GM10266 (cell line): Measurements from ENCODE around the gene CCKAR.

Source experiments
- DNase-seq: peaks from one replicate; pipeline ENCODE4 v3.0.0; 2012; ENCODE audit errors: extremely low spot score
- CTCF ChIP-seq: IDR thresholded peaks from 2 replicates; pipeline ENCODE4 v1.5.1; 2012; ENCODE audit warnings: mild to moderate bottlenecking, low read depth; ENCODE audit not compliant: control insufficient read depth, insufficient read depth; ENCODE audit errors: missing control alignments

The CCKAR gene

GRCh38 chr4:26525136-26525770, 35.0 kb upstream of the CCKAR start:
- TF ChIP-seq CTCF = no peak
- no peak for DNase-seq

- DNase-seq = no peak
- TF ChIP-seq CTCF = no peak
Observed at GRCh38 chr4:26524011-26524410, 33.7 kb upstream of the CCKAR start.

- TF ChIP-seq CTCF = no peak
- DNase-seq = no peak
Observed at GRCh38 chr4:26522478-26522877, 32.2 kb upstream of the CCKAR start.

GRCh38 chr4:26520728-26521450, 30.6 kb upstream of the CCKAR start:
- TF ChIP-seq CTCF = no peak
- no peak for DNase-seq

- no peak for TF ChIP-seq CTCF
- DNase-seq = no peak
Observed at GRCh38 chr4:26515936-26516335, 25.7 kb upstream of the CCKAR start.

- no peak for DNase-seq
- TF ChIP-seq CTCF = no peak
Observed at GRCh38 chr4:26510334-26510964, 20.2 kb upstream of the CCKAR start.

- no peak for TF ChIP-seq CTCF
- no peak for DNase-seq
Observed at GRCh38 chr4:26509681-26510333, 19.5 kb upstream of the CCKAR start.
